DOHH2 (cell line): ENCODE results near the gene SAMHD1.

Experiments used
- EZH2phosphoT487 ChIP-seq: fragments of 200-600 bp; sonication (generic); IDR thresholded peaks from 2 replicates; pipeline ENCODE4 v1.6.1; 2017; ENCODE audit warnings: borderline replicate concordance, mild to moderate bottlenecking, antibody characterized with exemption, low read length, moderate library complexity, mixed read lengths
- TF ChIP-seq, protein P1 (sequence below): fragments of 200-600 bp; sonication (generic); IDR thresholded peaks from one replicate; pipeline ENCODE4 v1.5.1; 2014; ENCODE audit warnings: antibody characterized with exemption, mild to moderate bottlenecking, low read depth, low read length; ENCODE audit not compliant: poor library complexity, severe bottlenecking

DNA sequence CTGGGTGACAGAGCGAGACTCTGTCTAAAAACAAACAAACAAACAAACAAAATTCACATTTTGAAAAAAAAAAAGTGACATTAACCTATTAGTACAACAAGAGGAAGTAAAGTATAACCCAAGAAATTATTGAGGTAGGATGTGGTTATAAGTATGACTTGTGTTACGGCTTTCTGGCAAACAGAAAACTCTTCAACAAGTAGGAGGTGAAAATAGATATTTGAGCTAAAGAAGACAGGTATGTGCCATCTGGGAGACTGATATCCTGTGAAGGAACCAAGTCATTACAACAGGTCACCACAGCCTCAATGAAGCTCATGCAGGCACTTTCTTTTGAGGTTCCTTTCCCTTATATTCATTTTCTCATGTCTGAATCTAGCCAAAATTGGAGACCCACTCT, 46.8 kb downstream of the SAMHD1 start:
- TF ChIP-seq, protein P1, sequence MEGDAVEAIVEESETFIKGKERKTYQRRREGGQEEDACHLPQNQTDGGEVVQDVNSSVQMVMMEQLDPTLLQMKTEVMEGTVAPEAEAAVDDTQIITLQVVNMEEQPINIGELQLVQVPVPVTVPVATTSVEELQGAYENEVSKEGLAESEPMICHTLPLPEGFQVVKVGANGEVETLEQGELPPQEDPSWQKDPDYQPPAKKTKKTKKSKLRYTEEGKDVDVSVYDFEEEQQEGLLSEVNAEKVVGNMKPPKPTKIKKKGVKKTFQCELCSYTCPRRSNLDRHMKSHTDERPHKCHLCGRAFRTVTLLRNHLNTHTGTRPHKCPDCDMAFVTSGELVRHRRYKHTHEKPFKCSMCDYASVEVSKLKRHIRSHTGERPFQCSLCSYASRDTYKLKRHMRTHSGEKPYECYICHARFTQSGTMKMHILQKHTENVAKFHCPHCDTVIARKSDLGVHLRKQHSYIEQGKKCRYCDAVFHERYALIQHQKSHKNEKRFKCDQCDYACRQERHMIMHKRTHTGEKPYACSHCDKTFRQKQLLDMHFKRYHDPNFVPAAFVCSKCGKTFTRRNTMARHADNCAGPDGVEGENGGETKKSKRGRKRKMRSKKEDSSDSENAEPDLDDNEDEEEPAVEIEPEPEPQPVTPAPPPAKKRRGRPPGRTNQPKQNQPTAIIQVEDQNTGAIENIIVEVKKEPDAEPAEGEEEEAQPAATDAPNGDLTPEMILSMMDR = no peak
- TF ChIP-seq EZH2phosphoT487 = no peak
